HEK293T (cell line): ENCODE results near the gene STRADB.

Experiments
- CTCF ChIA-PET: fragments of 350-600 bp; formaldehyde crosslinking; extraction: SDS; loops from one replicate; lab custom pipeline; 2021; ENCODE audit warnings: antibody characterized with exemption, inconsistent platforms; lab: Yijun Ruan, JAX
- POLR2A ChIA-PET: fragments of 350-600 bp; formaldehyde crosslinking; extraction: SDS; loops from one replicate; lab custom pipeline; 2020; ENCODE audit warnings: antibody characterized with exemption, inconsistent platforms; lab: Yijun Ruan, JAX
- DNase-seq: peaks from one replicate; pipeline ENCODE4 v3.0.0; 2012; ENCODE audit warnings: mixed read lengths; ENCODE audit errors: extremely low spot score
- ARNT ChIP-seq: fragments of 450-650 bp; IDR thresholded peaks from 2 replicates; pipeline ENCODE4 v1.6.1; 2017; ENCODE audit warnings: mild to moderate bottlenecking
- BHLHE40 ChIP-seq: fragments of 450-650 bp; IDR thresholded peaks from 2 replicates; pipeline ENCODE4 v1.6.1; 2016; ENCODE audit warnings: mild to moderate bottlenecking, moderate library complexity, borderline replicate concordance
- CTBP1 ChIP-seq: fragments of 450-650 bp; IDR thresholded peaks from 2 replicates; pipeline ENCODE4 v1.6.1; 2016; ENCODE audit warnings: borderline replicate concordance
- ELF4 ChIP-seq: fragments of 450-650 bp; IDR thresholded peaks from 2 replicates; pipeline ENCODE4 v1.6.1; 2017; ENCODE audit warnings: antibody characterized with exemption
- FOXA1 ChIP-seq: fragments of 450-650 bp; IDR thresholded peaks from 2 replicates; pipeline ENCODE4 v1.6.1; 2016; ENCODE audit warnings: mild to moderate bottlenecking
- FOXK2 ChIP-seq: fragments of 450-650 bp; IDR thresholded peaks from 2 replicates; pipeline ENCODE4 v1.6.1; 2016; ENCODE audit warnings: mild to moderate bottlenecking
- FOXM1 ChIP-seq: fragments of 450-650 bp; IDR thresholded peaks from 2 replicates; pipeline ENCODE4 v1.6.1; 2017; ENCODE audit warnings: mild to moderate bottlenecking, borderline replicate concordance
- HDGF ChIP-seq: fragments of 450-650 bp; IDR thresholded peaks from 2 replicates; pipeline ENCODE4 v1.6.1; 2017; ENCODE audit warnings: antibody characterized with exemption, borderline replicate concordance
- L3MBTL2 ChIP-seq: fragments of 450-650 bp; conservative IDR thresholded peaks from 2 replicates; pipeline ENCODE4 v1.6.1; 2016; ENCODE audit warnings: mild to moderate bottlenecking
- LEF1 ChIP-seq: fragments of 450-650 bp; IDR thresholded peaks from 2 replicates; pipeline ENCODE4 v1.6.1; 2017; ENCODE audit warnings: mild to moderate bottlenecking, borderline replicate concordance
- NFRKB ChIP-seq: fragments of 450-650 bp; IDR thresholded peaks from 2 replicates; pipeline ENCODE4 v1.6.1; 2016; ENCODE audit warnings: mild to moderate bottlenecking, moderate library complexity
- PKNOX1 ChIP-seq: fragments of 450-650 bp; IDR thresholded peaks from 2 replicates; pipeline ENCODE4 v1.6.1; 2016
- SP1 ChIP-seq: fragments of 450-650 bp; IDR thresholded peaks from 2 replicates; pipeline ENCODE4 v1.6.1; 2017
- SUZ12 ChIP-seq: fragments of 450-650 bp; IDR thresholded peaks from 2 replicates; pipeline ENCODE4 v1.6.1; 2016; ENCODE audit warnings: mild to moderate bottlenecking
- TARDBP ChIP-seq: fragments of 450-650 bp; IDR thresholded peaks from 2 replicates; pipeline ENCODE4 v1.6.1; 2016
- ZNF384 ChIP-seq: fragments of 450-650 bp; IDR thresholded peaks from 2 replicates; pipeline ENCODE4 v1.6.1; 2016

The STRADB gene

GRCh38 chr2:201452922-201453643 lies 1.5 kb downstream of the STRADB start:
- no peak for DNase-seq
- ChIA-PET POLR2A (no interaction called here), CTCF (no interaction called here)
- TF ChIP-seq TARDBP = no peak

- DNase-seq = no peak
- TF ChIP-seq ELF4 = no peak
- TF ChIP-seq FOXM1 = no peak
- TF ChIP-seq BHLHE40 = no peak
- TF ChIP-seq CTBP1 = no peak
- no peak for TF ChIP-seq PKNOX1
- no peak for TF ChIP-seq L3MBTL2
- no peak for TF ChIP-seq TARDBP
- ChIA-PET CTCF (no interaction called here), POLR2A (no interaction called here)
Observed at GRCh38 chr2:201458381-201458780, 6.8 kb downstream of the STRADB start.

- CTCF ChIA-PET = no interaction called here
- POLR2A ChIA-PET = no interaction called here
- no peak for DNase-seq
- TF ChIP-seq NFRKB = no peak
Observed at GRCh38 chr2:201460532-201460931, 9.0 kb downstream of the STRADB start.

GRCh38 chr2:201464547-201464946 lies 13.0 kb downstream of the STRADB start:
- no peak for DNase-seq
- ChIA-PET POLR2A (no interaction called here), CTCF (no interaction called here)
- TF ChIP-seq TARDBP = no peak
- no peak for TF ChIP-seq ZNF384

- no peak for DNase-seq
- CTCF ChIA-PET = no interaction called here
- POLR2A ChIA-PET = interaction anchor here (1.5 kb wide), 1 partner anchor 14 kb away, joined by 8 read pairs; the partner anchor contains the start of genes STRADB and TRAK2
- TF ChIP-seq ZNF384 (no peak), FOXM1 (no peak), SUZ12 (no peak)
Observed at GRCh38 chr2:201465524-201465971, 14.0 kb downstream of the STRADB start.

GRCh38 chr2:201466050-201466675 lies 14.6 kb downstream of the STRADB start:
- ChIA-PET CTCF (no interaction called here), POLR2A (interaction anchor here (1.5 kb wide), 1 partner anchor 15 kb away, joined by 8 read pairs; the partner anchor contains the start of genes STRADB and TRAK2)
- DNase-seq = no peak
- TF ChIP-seq L3MBTL2 = no peak
- TF ChIP-seq SUZ12 = no peak
- no peak for TF ChIP-seq ARNT
- TF ChIP-seq BHLHE40 = no peak
- no peak for TF ChIP-seq CTBP1
- TF ChIP-seq LEF1 = no peak
- TF ChIP-seq NFRKB = no peak
- no peak for TF ChIP-seq FOXK2
- TF ChIP-seq FOXA1 = no peak
- no peak for TF ChIP-seq HDGF
- no peak; the same call in 1 of the 2 replicates for TF ChIP-seq PKNOX1
- TF ChIP-seq TARDBP = no peak
- no peak for TF ChIP-seq SP1
- TF ChIP-seq FOXM1 = no peak
- no peak for TF ChIP-seq ZNF384

GRCh38 chr2:201467666-201468065 lies 16.1 kb downstream of the STRADB start:
- ChIA-PET POLR2A (no interaction called here), CTCF (no interaction called here)
- TF ChIP-seq L3MBTL2 (no peak), FOXK2 (no peak), NFRKB (no peak), FOXA1 (no peak), LEF1 (no peak)
- no peak for DNase-seq
